Left renal cortex interstitium (tissue), 4 donors: ENCODE results near the gene RRM2. TPM values are rescaled to one million over a fixed set of nuclear protein-coding genes. Genes with fewer than 3 reads are reported as not detected.
"Not testable (repeated sequence)": the region's sequence is repeated elsewhere in the genome, so short reads cannot be mapped to it uniquely, and the experiment has no call there.

Source experiments
- DNase-seq, 4 donors: peaks; one replicate each; pipeline ENCODE4 v3.0.0-alpha.2; 2013; ENCODE audit warnings: low read depth in 4 of 4, low spot score in 2 of 4, missing footprints in 1 of 4
- polyA plus RNA-seq, 4 donors: library from polyadenylated mRNA; unstranded; fragments of 120-200 nt; gene quantifications; one replicate each; pipeline ENCODE4 v1.2.1, GENCODE V29; 2013; ENCODE audit not compliant: insufficient read length in 4 of 4

RRM2 gene
- polyA plus RNA-seq, 4 donors, result 47.3 to 62.4 (median 59.8) TPM

DNA sequence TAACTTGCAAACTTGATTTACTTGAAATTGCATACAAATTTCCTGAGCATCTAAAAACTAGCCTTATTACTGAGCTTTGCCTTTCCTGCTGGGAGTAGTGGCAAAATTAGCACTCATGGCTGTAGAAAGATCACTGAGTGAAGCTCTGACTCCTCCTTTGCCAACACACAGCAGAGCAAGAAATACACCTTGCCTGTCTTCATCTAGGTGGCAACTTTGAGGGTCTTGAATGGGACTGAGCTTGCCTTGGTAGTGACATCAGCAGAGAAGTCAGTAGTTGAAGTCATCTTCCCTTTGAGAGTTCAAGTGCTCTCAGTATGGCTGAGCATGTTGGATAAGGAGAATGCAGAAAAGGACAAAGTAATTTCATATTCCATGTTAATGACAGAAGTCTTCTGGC, 5.9 kb downstream of the RRM2 start:
- DNase-seq, result no peak

GRCh38 chr2:10129490-10129889, 7.0 kb downstream of the RRM2 start:
- DNase-seq, result no peak

DNA sequence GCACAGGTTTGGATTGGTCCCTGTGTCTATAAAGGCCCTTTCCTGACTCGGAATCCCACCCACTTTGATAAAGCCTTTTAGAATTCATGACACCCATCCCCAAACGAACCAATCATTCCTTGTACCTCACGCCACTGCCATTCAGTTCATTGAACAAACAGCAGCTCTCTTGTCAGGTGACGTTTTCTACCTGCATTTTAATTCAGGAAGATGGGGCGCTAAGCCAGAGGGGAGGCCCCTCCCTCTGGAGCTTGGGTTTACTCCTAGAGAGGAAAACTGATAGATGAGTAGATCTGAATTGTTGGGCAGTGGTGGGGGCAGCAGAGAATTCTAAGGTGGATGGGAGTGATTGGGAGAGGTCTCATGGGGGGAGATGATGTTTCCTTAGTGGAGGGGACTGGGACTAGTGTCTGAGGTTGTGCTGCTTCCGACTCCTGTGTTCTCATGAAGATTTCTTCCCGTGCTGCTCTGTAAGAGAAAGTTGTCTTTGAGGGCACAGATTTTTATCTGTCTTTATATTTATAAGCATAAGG, 9.6 kb downstream of the RRM2 start:
- no peak for DNase-seq

DNA sequence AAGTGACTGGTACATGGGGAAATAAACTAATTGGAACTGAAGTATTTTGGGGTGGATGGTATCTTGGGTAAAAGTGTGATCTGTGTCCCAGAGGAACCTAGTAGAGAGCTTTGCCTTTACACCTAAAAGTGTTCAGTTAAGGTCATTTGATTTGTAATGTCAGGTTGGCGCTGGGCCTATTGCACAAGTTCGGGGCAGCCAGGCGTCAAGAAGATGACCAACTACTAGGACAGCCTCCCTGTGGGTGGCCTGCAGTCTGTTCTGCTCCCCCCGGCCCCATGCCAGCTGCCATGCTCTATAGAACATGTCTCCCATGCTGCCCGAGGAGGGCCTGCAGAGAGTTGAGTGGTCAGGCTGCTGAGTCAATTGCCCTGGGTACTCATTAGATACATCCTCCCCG, 10.1 kb downstream of the RRM2 start:
- DNase-seq, result no peak

GRCh38 chr2:10132996-10133647, 10.6 kb downstream of the RRM2 start:
- DNase-seq, result no peak

- DNase-seq, result no peak
These were observed 13.0 kb downstream of the RRM2 start for GRCh38 chr2:10135296-10136089.

DNA sequence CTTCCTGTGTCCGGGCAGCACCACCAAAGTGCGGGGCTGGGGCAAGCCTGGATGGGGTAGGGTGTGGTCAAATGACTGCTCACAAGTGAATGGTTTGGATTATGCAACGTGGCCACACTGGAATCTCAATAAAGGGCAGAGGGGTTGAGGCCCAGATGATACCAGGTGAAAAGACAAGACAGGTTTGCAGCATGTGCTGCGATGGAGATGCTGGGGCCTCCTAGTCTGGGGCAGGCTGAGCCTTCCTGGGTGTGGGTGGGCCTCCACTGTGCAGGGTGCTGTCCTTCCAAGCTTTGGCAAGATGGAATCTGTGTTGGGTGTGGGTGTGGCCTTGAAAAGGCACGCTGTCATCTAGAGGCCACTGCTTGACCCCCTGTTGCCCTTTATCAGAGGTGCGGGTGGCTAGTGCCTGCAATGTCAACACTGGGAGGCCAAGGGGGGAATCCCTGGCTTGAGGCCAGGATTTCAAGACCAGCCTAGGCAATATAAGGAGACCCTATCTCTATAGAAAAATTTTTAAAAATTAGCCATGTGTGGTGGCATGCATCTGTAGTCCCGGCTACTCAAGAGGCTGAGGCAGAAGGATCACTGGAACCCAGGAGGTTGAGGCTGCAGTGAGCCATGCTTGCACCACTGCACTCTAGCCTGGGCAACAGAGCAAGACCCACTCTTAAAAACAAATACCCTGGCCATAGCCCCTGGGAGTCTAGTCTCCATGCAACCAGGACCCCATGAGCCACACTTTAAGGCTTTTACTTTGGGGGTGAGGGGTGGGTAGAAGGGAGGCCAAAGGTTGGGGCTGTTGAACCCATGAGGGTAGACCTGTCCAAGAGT, 13.8 kb downstream of the RRM2 start:
- no peak for DNase-seq

GRCh38 chr2:10137053-10137843, 14.7 kb downstream of the RRM2 start:
- no peak for DNase-seq

GRCh38 chr2:10139536-10139935, 17.0 kb downstream of the RRM2 start:
- no peak for DNase-seq

- DNase-seq, result no peak
These were observed 18.5 kb downstream of the RRM2 start for GRCh38 chr2:10140841-10141610.

GRCh38 chr2:10141736-10142639, 19.4 kb downstream of the RRM2 start:
- DNase-seq, result no peak

DNA sequence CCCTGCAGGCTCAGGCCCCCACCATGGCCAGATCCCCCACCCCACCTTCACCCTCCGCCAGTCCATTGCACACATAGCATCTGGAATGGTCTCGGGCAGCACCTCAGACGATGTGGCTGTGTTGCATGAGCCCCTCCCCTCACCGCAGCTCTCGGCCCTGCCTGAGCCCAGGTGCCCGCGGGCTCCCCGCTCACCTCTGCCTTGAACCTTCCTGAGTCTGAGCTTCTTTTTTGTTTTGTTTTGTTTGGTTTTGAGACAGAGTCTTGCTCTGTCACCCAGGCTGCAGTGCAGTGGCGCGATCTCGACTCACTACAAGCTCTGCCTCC, 20.1 kb downstream of the RRM2 start:
- DNase-seq, result no peak

DNA sequence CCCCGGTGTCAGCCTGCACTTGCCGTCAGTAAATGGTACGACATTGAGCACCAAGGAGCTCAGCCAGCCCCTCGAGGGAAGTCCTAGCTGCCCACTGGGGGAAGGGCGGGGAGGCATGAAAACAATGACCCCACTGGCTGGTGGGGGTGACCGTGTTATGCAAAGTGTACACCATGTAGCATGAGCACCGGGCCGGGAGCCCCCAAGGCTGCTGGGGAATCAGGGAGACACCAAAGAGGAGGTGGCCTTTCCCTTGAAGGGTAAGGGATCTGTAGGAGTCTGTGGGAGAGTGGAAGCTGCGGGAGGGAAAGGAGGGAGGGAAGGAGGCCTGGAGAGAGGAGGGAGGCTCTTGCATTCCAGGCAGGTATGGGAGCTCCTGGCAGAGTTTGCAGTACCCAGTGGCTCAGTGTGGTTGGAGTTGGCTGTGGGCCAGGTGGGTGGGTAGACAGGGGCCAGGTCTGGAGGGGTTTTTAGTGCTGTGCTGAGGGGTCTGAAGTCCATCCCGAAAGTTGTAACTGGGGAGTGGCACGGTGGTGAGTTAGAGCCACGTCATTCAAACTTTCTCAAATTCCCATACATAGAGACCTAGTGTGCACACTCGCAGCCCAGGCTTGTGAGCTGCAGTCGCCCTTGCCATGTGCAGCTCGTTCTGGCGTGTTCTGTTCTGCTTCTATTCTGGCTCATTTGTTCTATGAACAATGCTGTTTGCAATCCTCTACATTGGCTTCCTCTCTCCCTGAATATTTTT, 22.4 kb downstream of the RRM2 start:
- DNase-seq, result no peak

- DNase-seq, result no peak
These were observed 23.2 kb downstream of the RRM2 start for GRCh38 chr2:10145519-10146357.

- DNase-seq, result no peak
These were observed 23.9 kb downstream of the RRM2 start for GRCh38 chr2:10146366-10147005.

DNA sequence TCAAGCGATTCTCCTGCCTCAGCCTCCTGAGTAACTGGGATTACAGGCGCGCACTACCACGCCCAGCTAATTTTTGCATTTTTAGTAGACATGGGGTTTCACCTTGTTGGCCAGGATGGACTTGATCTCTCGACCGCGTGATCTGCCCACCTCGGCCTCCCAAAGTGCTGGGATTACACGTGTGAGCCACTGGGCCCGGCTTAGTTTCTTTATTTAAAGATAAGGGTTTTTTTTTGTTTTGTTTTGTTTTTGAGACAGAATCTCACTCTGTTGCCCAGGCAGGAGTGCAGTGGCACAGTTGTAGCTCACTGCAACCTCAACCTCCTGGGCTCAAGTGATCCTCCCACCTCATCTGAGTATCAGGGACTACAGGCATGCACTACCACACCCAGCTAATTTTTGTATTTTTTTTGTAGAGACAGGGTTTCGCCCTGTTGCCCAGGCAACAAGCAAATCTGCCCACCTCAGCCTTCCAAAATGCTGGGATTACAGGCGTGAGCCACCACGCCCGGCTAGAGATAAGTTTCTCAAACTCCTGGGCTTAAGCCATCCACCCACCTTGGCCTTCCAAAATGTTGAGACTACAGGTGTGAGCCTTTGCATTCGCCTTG, 24.6 kb downstream of the RRM2 start:
- not testable (repeated sequence) for DNase-seq
